H1 (cell line): ENCODE results near the gene MDFI. TPM values are rescaled to one million over a fixed set of nuclear protein-coding genes. Genes with fewer than 3 reads are reported as not detected.

ENCODE experiments used
- CTCF ChIA-PET: fragments of 300-600 bp; sonication (Branson Sonifier 250); formaldehyde crosslinking; loops from one replicate; lab custom pipeline; 2021; ENCODE audit not compliant: partially characterized antibody; lab: Charles Lee
- POLR2A ChIA-PET: fragments of 300-600 bp; sonication (Branson Sonifier 250); formaldehyde crosslinking; loops from one replicate; lab custom pipeline; 2021; ENCODE audit warnings: inconsistent platforms; ENCODE audit not compliant: partially characterized antibody; lab: Charles Lee
- DNase-seq, 2 experiments: peaks; one replicate each; pipeline versions ENCODE4 v3.0.0 to v3.0.0-alpha.2; 2010 to 2022; ENCODE audit warnings: low spot score in 2 of 2, low read depth in 1 of 2, mixed read lengths in 1 of 2
- FAIRE-seq: peaks from 2 replicates; lab custom pipeline; 2011; peaks lifted over from hg19 to GRCh38; lab: Jason Lieb, UNC
- H2AFZ ChIP-seq: 2 replicates; pipeline ENCODE4 v1.8.1; 2012; ENCODE audit warnings: low read length, inconsistent platforms
- H2AK5ac ChIP-seq: 2 replicates; pipeline ENCODE4 v1.6.1; 2013; ENCODE audit warnings: low read depth, low read length
- H2BK120ac ChIP-seq: replicated peaks from 2 replicates; pipeline ENCODE3; 2013; ENCODE audit warnings: low read depth, low read length, inconsistent platforms
- H2BK12ac ChIP-seq: 2 replicates; pipeline ENCODE4 v1.6.1; 2013; ENCODE audit warnings: low read depth, low read length
- H2BK15ac ChIP-seq: 2 replicates; pipeline ENCODE4 v1.6.1; 2013; ENCODE audit warnings: low read length
- H2BK20ac ChIP-seq: 2 replicates; pipeline ENCODE4 v1.6.1; 2013; ENCODE audit warnings: low read length
- H2BK5ac ChIP-seq: 2 replicates; pipeline ENCODE4 v1.6.1; 2013; ENCODE audit warnings: low read depth, low read length
- H3K14ac ChIP-seq: 2 replicates; pipeline ENCODE4 v1.6.1; 2013; ENCODE audit warnings: inconsistent platforms; ENCODE audit not compliant: insufficient read length
- H3K18ac ChIP-seq: 2 replicates; pipeline ENCODE4 v1.6.1; 2013; ENCODE audit warnings: low read length; ENCODE audit errors: extremely low read depth
- H3K23ac ChIP-seq: 2 replicates; pipeline ENCODE4 v1.6.1; 2013; ENCODE audit warnings: inconsistent platforms; ENCODE audit not compliant: insufficient read length
- H3K23me2 ChIP-seq: 2 replicates; pipeline ENCODE4 v1.6.1; 2013; ENCODE audit warnings: low read depth, low read length
- H3K27ac ChIP-seq: 2 replicates; pipeline ENCODE4 v1.6.1; 2011; ENCODE audit warnings: low read depth, low read length, inconsistent platforms
- H3K27me3 ChIP-seq, 4 experiments: replicated peaks in 1 of 4; 1 replicate in 1 of 4; 2 replicates in 3 of 4; pipeline versions ENCODE4 v1.6.1 to v1.8.1; 2011 to 2013; ENCODE audit warnings: low read length in 3 of 4, mild to moderate bottlenecking in 3 of 4, inconsistent platforms in 2 of 4, mixed read lengths in 2 of 4, moderate library complexity in 1 of 4; ENCODE audit not compliant: control insufficient read depth in 3 of 4, insufficient read depth in 3 of 4; ENCODE audit errors: extremely low read depth in 1 of 4
- H3K36me3 ChIP-seq, 4 experiments: 2 replicates each; pipeline versions ENCODE4 v1.6.1 to v1.8.1; 2011 to 2013; ENCODE audit warnings: mild to moderate bottlenecking in 4 of 4, low read length in 3 of 4, moderate library complexity in 2 of 4, control low read depth in 1 of 4, inconsistent platforms in 1 of 4; ENCODE audit not compliant: insufficient read depth in 4 of 4, control insufficient read depth in 2 of 4
- H3K4ac ChIP-seq: replicated peaks from 2 replicates; pipeline ENCODE3; 2013; ENCODE audit warnings: low read length, low read depth, mixed read lengths, inconsistent platforms; ENCODE audit not compliant: insufficient read length
- H3K4me1 ChIP-seq, 4 experiments: replicated peaks in 1 of 4; 1 replicate in 1 of 4; 2 replicates in 3 of 4; pipeline versions ENCODE4 v1.6.1 to v1.8.1; 2011 to 2013; ENCODE audit warnings: low read length in 3 of 4, inconsistent platforms in 2 of 4, mixed read lengths in 1 of 4; ENCODE audit not compliant: insufficient read depth in 4 of 4, control insufficient read depth in 3 of 4
- H3K4me2 ChIP-seq, 2 experiments: 2 replicates each; pipeline versions ENCODE4 v1.6.1 to v1.8.1; 2011 to 2013; ENCODE audit warnings: low read depth in 2 of 2, low read length in 2 of 2, control low read depth in 1 of 2, inconsistent platforms in 1 of 2, mild to moderate bottlenecking in 1 of 2; ENCODE audit not compliant: insufficient read depth in 1 of 2
- H3K4me3 ChIP-seq, 4 experiments: fragments of 200-600, 300-600 bp in 1 of 4; sonication (generic), shearing (Covaris generic), sonication (Bioruptor Twin) in 1 of 4; 2 replicates each; pipeline versions ENCODE4 v1.5.1 to v1.8.1; 2011 to 2016; ENCODE audit warnings: low read length in 4 of 4, low read depth in 3 of 4, control low read depth in 2 of 4, inconsistent platforms in 2 of 4, mild to moderate bottlenecking in 2 of 4, mixed read lengths in 1 of 4, moderate library complexity in 1 of 4; ENCODE audit not compliant: insufficient read depth in 2 of 4; ENCODE audit errors: extremely low read depth in 1 of 4
- H3K56ac ChIP-seq: replicated peaks from 2 replicates; pipeline ENCODE3; 2013; ENCODE audit warnings: low read depth, mild to moderate bottlenecking, mixed read lengths, low read length, inconsistent platforms; ENCODE audit not compliant: insufficient read length
- H3K79me1 ChIP-seq: 2 replicates; pipeline ENCODE4 v1.6.1; 2013; ENCODE audit warnings: low read depth, low read length, control low read depth
- H3K79me2 ChIP-seq, 2 experiments: 2 replicates each; pipeline versions ENCODE4 v1.6.1 to v1.8.1; 2012 to 2013; ENCODE audit warnings: low read length in 2 of 2, mild to moderate bottlenecking in 2 of 2, inconsistent platforms in 1 of 2; ENCODE audit not compliant: insufficient read depth in 2 of 2, control insufficient read depth in 1 of 2
- H3K9ac ChIP-seq, 4 experiments: replicated peaks in 1 of 4; 1 replicate in 1 of 4; 2 replicates in 3 of 4; pipeline versions ENCODE4 v1.6.1 to v1.8.1; 2011 to 2013; ENCODE audit warnings: low read depth in 3 of 4, low read length in 3 of 4, control low read depth in 2 of 4, mild to moderate bottlenecking in 2 of 4, moderate library complexity in 2 of 4, inconsistent platforms in 1 of 4; ENCODE audit errors: extremely low read depth in 1 of 4
- H3K9me3 ChIP-seq, 2 experiments: 2 replicates each; pipeline versions ENCODE4 v1.6.1 to v1.8.1; 2012 to 2013; ENCODE audit warnings: mild to moderate bottlenecking in 2 of 2, moderate library complexity in 2 of 2, control low read depth in 1 of 2, inconsistent platforms in 1 of 2, low read depth in 1 of 2, low read length in 1 of 2, mixed read lengths in 1 of 2; ENCODE audit not compliant: insufficient read depth in 2 of 2
- H4K20me1 ChIP-seq, 2 experiments: replicated peaks in 1 of 2; 2 replicates each; pipeline versions ENCODE3 to v1.8.1; 2011 to 2013; ENCODE audit warnings: inconsistent platforms in 2 of 2, low read length in 2 of 2, mild to moderate bottlenecking in 1 of 2; ENCODE audit not compliant: insufficient read depth in 2 of 2, control insufficient read depth in 1 of 2
- H4K5ac ChIP-seq: 2 replicates; pipeline ENCODE4 v1.6.1; 2013; ENCODE audit warnings: low read length, low read depth, mixed read lengths, inconsistent platforms; ENCODE audit not compliant: insufficient read length
- H4K8ac ChIP-seq: 2 replicates; pipeline ENCODE4 v1.8.0; 2013; ENCODE audit warnings: mild to moderate bottlenecking, moderate library complexity, low read length, inconsistent platforms; ENCODE audit not compliant: insufficient read depth; ENCODE audit errors: extremely low read depth
- H4K91ac ChIP-seq: replicated peaks from 2 replicates; pipeline ENCODE3; 2013; ENCODE audit warnings: low read length, mixed read lengths, inconsistent platforms; ENCODE audit not compliant: insufficient read length
- BACH1 ChIP-seq: IDR thresholded peaks from 2 replicates; pipeline ENCODE4 v1.6.1; 2012; ENCODE audit warnings: low read length, improper control_type of control experiment
- FOSL1 ChIP-seq: IDR thresholded peaks from 2 replicates; pipeline ENCODE4 v1.6.1; 2011; ENCODE audit warnings: mild to moderate bottlenecking, low read depth, low read length, moderate library complexity; ENCODE audit not compliant: insufficient read depth
- HDAC2 ChIP-seq, 2 experiments: fragments of 300-600 bp in 1 of 2; sonication (generic) in 1 of 2; IDR thresholded peaks; 2 replicates each; pipeline ENCODE4 v1.6.1; 2011 to 2012; ENCODE audit warnings: low read depth in 2 of 2, low read length in 2 of 2, mild to moderate bottlenecking in 2 of 2, moderate library complexity in 2 of 2, borderline replicate concordance in 1 of 2, inconsistent platforms in 1 of 2
- NRF1 ChIP-seq: IDR thresholded peaks from 2 replicates; pipeline ENCODE4 v1.6.1; 2011; ENCODE audit warnings: mild to moderate bottlenecking, low read depth, low read length, improper control_type of control experiment
- PHF8 ChIP-seq: fragments of 200-600 bp; sonication (generic); conservative IDR thresholded peaks from 2 replicates; pipeline ENCODE4 v1.7.1; 2012; ENCODE audit warnings: low read depth, mild to moderate bottlenecking, inconsistent platforms, low read length, moderate library complexity
- POLR2AphosphoS5 ChIP-seq: IDR thresholded peaks from 2 replicates; pipeline ENCODE4 v1.6.1; 2011; ENCODE audit warnings: low read depth, low read length
- POU5F1 ChIP-seq: IDR thresholded peaks from 2 replicates; pipeline ENCODE4 v1.6.1; 2011; ENCODE audit warnings: low read depth, mild to moderate bottlenecking, low read length, moderate library complexity
- SRF ChIP-seq: IDR thresholded peaks from 2 replicates; pipeline ENCODE4 v1.6.1; 2011; ENCODE audit warnings: mild to moderate bottlenecking, low read depth, low read length, moderate library complexity
- SUZ12 ChIP-seq: fragments of 200-600 bp; sonication (generic); IDR thresholded peaks from 2 replicates; pipeline ENCODE4 v1.6.1; 2012; ENCODE audit warnings: mild to moderate bottlenecking, inconsistent platforms, low read length, moderate library complexity, mixed read lengths
- TEAD4 ChIP-seq: IDR thresholded peaks from 2 replicates; pipeline ENCODE4 v1.6.1; 2012; ENCODE audit warnings: low read depth, low read length, inconsistent platforms, mixed read lengths
- USF2 ChIP-seq: IDR thresholded peaks from 2 replicates; pipeline ENCODE4 v1.6.1; 2011; ENCODE audit warnings: low read length, improper control_type of control experiment
- WGBS, 2 experiments: shearing (Covaris generic) in 1 of 2; methylation state at CpG; one replicate each; pipeline versions ENCODE4 v1.1.6 to v1.1.7; 2013 to 2015; ENCODE audit warnings: low lambda C conversion rate in 2 of 2, mixed read lengths in 2 of 2, inconsistent platforms in 1 of 2, low coverage in 1 of 2, missing lambda C conversion rate in 1 of 2; ENCODE audit not compliant: insufficient replicate concordance in 2 of 2, insufficient coverage in 1 of 2, insufficient read length in 1 of 2; ENCODE audit errors: extremely low coverage in 1 of 2, missing lambda C conversion rate in 1 of 2; 5-methylcytosine and 5-hydroxymethylcytosine counted together
- polyA plus RNA-seq, 7 experiments: library from polyadenylated mRNA; depleted of rRNA in 3 of 7; stranded (reverse) in 5 of 7; unstranded in 2 of 7; fragments of >200 nt in 5 of 7; fragments of 200-250 nt in 2 of 7; gene quantifications; 1 replicate in 5 of 7; 2 replicates in 1 of 7; 4 replicates in 1 of 7; pipeline versions ENCODE4 v1.2.1 to v1.2.3, GENCODE V29; 2011 to 2013; ENCODE audit warnings: missing spikeins in 2 of 7, mixed read lengths in 2 of 7
- total RNA-seq: library from RNA; stranded (reverse); fragmentation: NEBNext Ultra II Directional; extraction: Animal tissue kit (Norgen Biotek cat#: 25700); gene quantifications from 2 replicates; pipeline ENCODE4 v1.2.1, GENCODE V29; 2021

Gene MDFI
- total and polyA plus RNA-seq, 2 of the 8 experiments (the other 6 are each of a cell fraction or from before 2014, with no cell fraction given) = 41.0 to 65.6 TPM

GRCh38 chr6:41674231-41675000 lies 36.1 kb downstream of the MDFI start:
- Histone ChIP-seq H3K4me1 (peaks cover 0 to 11% (median 7%) of the 10 kb centered on the region in 4 experiments; a peak in 6 of 7 replicates), H3K14ac (no peak overlapping the region), H4K5ac (no peak overlapping the region), H2BK15ac (no peak overlapping the region), H4K8ac (no peak overlapping the region), H2BK120ac (no peak overlapping the region), H2AFZ (no peak overlapping the region), H3K56ac (no peak overlapping the region), H3K23me2 (peaks cover 2% of the 10 kb centered on the region; the same call in 1 of the 2 replicates), H3K9ac (no peak overlapping the region), H3K23ac (no peak overlapping the region), H2BK12ac (no peak overlapping the region), H3K27ac (no peak overlapping the region), H2BK5ac (no peak overlapping the region), H4K91ac (no peak overlapping the region), H3K9me3 (no peaks in the 10 kb centered on the region), H3K36me3 (no peaks in the 10 kb centered on the region), H3K79me1 (no peaks in the 10 kb centered on the region), H3K18ac (no peak overlapping the region), H3K4me2 (no peak overlapping the region), H3K4me3 (no peak overlapping the region), H2AK5ac (no peak overlapping the region), H3K79me2 (no peaks in the 10 kb centered on the region), H3K4ac (no peak overlapping the region), H2BK20ac (no peak overlapping the region), H3K27me3 (peaks cover 0 to 5% (median 3%) of the 10 kb centered on the region in 4 experiments; a peak in 4 of 7 replicates), H4K20me1 (no peaks in the 10 kb centered on the region)
- DNase-seq = no peak
- POLR2A ChIA-PET = interaction anchor here (0.8 kb wide), 1 partner anchor 27 kb away, joined by 3 read pairs; no protein-coding TSS in a partner anchor
- CTCF ChIA-PET = interaction anchor here (0.6 to 3.9 kb wide), 17 partner anchors 9 to 436 kb away, joined by 3 to 16 read pairs (median 4); no protein-coding TSS in a partner anchor
- no peak for FAIRE-seq
- WGBS, 2 experiments = 88% methylated on average over 5 of the region's 7 CpGs; no CpG with 5 or more reads in 1 of the 2 experiments
- TF ChIP-seq SUZ12 = no peak
- no peak for TF ChIP-seq TEAD4
- no peak for TF ChIP-seq POLR2AphosphoS5
- no peak for TF ChIP-seq BACH1
- TF ChIP-seq USF2 = no peak
- TF ChIP-seq HDAC2 (IDR thresholded peaks at IDR 0.05; ENCODE audit: borderline replicate concordance in 1 of 2, low read depth in 2 of 2, low read length in 2 of 2) = no peak
- TF ChIP-seq SRF = no peak
- no peak for TF ChIP-seq PHF8
- TF ChIP-seq NRF1 = no peak
- no peak for TF ChIP-seq POU5F1
- TF ChIP-seq FOSL1 = no peak
